ENCODE results near the gene CTNNA1. TPM values are rescaled to one million over a fixed set of nuclear protein-coding genes. Genes with fewer than 3 reads are reported as not detected.
A peak's percentile ranks its signal among the peaks of the same experiment; 100 is the strongest.
"Not testable (repeated sequence)": the region's sequence is repeated elsewhere in the genome, so short reads cannot be mapped to it uniquely, and the experiment has no call there.

CTNNA1 gene
- total and polyA plus RNA-seq, 2 donors: 170 to 331 TPM

- not testable (repeated sequence) for H3K36me3 ChIP-seq (ENCODE audit: insufficient read depth); DNase-seq (ENCODE audit: extremely low spot score); H3K4me3 ChIP-seq (ENCODE audit: low read depth, low read length); H3K27ac ChIP-seq (ENCODE audit: low read depth); H3K4me1 ChIP-seq (ENCODE audit: insufficient read depth)
- 72% methylated on average over 8 of the region's 8 CpGs for WGBS
Measured at GRCh38 chr5:138715931-138716432, 37.2 kb upstream of the CTNNA1 start.

GRCh38 chr5:138716456-138716924 lies 36.7 kb upstream of the CTNNA1 start:
- Histone ChIP-seq H3K4me3 (ENCODE audit: low read depth, low read length) (no peak overlapping the region), H3K4me1 (ENCODE audit: insufficient read depth) (no peaks in the 10 kb centered on the region), H3K27ac (ENCODE audit: low read depth) (no peak overlapping the region), H3K36me3 (ENCODE audit: insufficient read depth) (no peaks in the 10 kb centered on the region)
- DNase-seq (ENCODE audit: extremely low spot score): no peak
- WGBS: 17% methylated on average over 3 of the region's 3 CpGs

GRCh38 chr5:138717399-138717798 lies 35.8 kb upstream of the CTNNA1 start:
- H3K36me3 ChIP-seq (ENCODE audit: insufficient read depth): no peaks in the 10 kb centered on the region
- H3K27ac ChIP-seq (ENCODE audit: low read depth): no peak overlapping the region
- no peaks in the 10 kb centered on the region for H3K4me1 ChIP-seq (ENCODE audit: insufficient read depth)
- H3K4me3 ChIP-seq (ENCODE audit: low read depth, low read length): no peak overlapping the region
- no peak for DNase-seq (ENCODE audit: extremely low spot score)
- over 99% methylated on average over 3 of the region's 3 CpGs for WGBS

- WGBS: 69% methylated on average over 2 of the region's 2 CpGs
- no peak for DNase-seq (ENCODE audit: extremely low spot score)
- no peak overlapping the region for H3K4me3 ChIP-seq (ENCODE audit: low read depth, low read length)
- no peak overlapping the region for H3K27ac ChIP-seq (ENCODE audit: low read depth)
- H3K4me1 ChIP-seq (ENCODE audit: insufficient read depth): no peaks in the 10 kb centered on the region
- H3K36me3 ChIP-seq (ENCODE audit: insufficient read depth): no peaks in the 10 kb centered on the region
Measured at GRCh38 chr5:138719811-138720210, 33.4 kb upstream of the CTNNA1 start.

GRCh38 chr5:138720840-138721239 lies 32.4 kb upstream of the CTNNA1 start:
- H3K27ac ChIP-seq (ENCODE audit: low read depth): no peak overlapping the region
- no peaks in the 10 kb centered on the region for H3K4me1 ChIP-seq (ENCODE audit: insufficient read depth)
- DNase-seq (ENCODE audit: extremely low spot score): no peak
- no peak overlapping the region for H3K4me3 ChIP-seq (ENCODE audit: low read depth, low read length)
- no peaks in the 10 kb centered on the region for H3K36me3 ChIP-seq (ENCODE audit: insufficient read depth)
- WGBS: 92% methylated on average over 2 of the region's 2 CpGs

GRCh38 chr5:138721979-138722378 lies 31.2 kb upstream of the CTNNA1 start:
- no peaks in the 10 kb centered on the region for H3K4me1 ChIP-seq (ENCODE audit: insufficient read depth)
- H3K36me3 ChIP-seq (ENCODE audit: insufficient read depth): no peaks in the 10 kb centered on the region
- no peak for DNase-seq (ENCODE audit: extremely low spot score)
- H3K27ac ChIP-seq (ENCODE audit: low read depth): no peak overlapping the region
- H3K4me3 ChIP-seq (ENCODE audit: low read depth, low read length): no peak overlapping the region
- WGBS: 84% methylated on average over 5 of the region's 5 CpGs

GRCh38 chr5:138722544-138723177 lies 30.6 kb upstream of the CTNNA1 start:
- no peak for DNase-seq (ENCODE audit: extremely low spot score)
- H3K27ac ChIP-seq (ENCODE audit: low read depth): no peak overlapping the region
- H3K36me3 ChIP-seq (ENCODE audit: insufficient read depth): no peaks in the 10 kb centered on the region
- no peak overlapping the region for H3K4me3 ChIP-seq (ENCODE audit: low read depth, low read length)
- no peaks in the 10 kb centered on the region for H3K4me1 ChIP-seq (ENCODE audit: insufficient read depth)
- 86% methylated on average over 10 of the region's 10 CpGs for WGBS

- Histone ChIP-seq H3K27ac (ENCODE audit: low read depth) (no peak overlapping the region), H3K4me3 (ENCODE audit: low read depth, low read length) (no peak overlapping the region), H3K4me1 (ENCODE audit: insufficient read depth) (no peaks in the 10 kb centered on the region), H3K36me3 (ENCODE audit: insufficient read depth) (no peaks in the 10 kb centered on the region)
- no peak for DNase-seq (ENCODE audit: extremely low spot score)
- WGBS: 73% methylated on average over 5 of the region's 5 CpGs
Measured at GRCh38 chr5:138724470-138725146, 28.6 kb upstream of the CTNNA1 start.

- no peak overlapping the region for H3K4me3 ChIP-seq (ENCODE audit: low read depth, low read length)
- no peaks in the 10 kb centered on the region for H3K36me3 ChIP-seq (ENCODE audit: insufficient read depth)
- peak overlapping the region; percentile 19 for H3K27ac ChIP-seq (ENCODE audit: low read depth)
- peak; percentile 64 for DNase-seq (ENCODE audit: extremely low spot score)
- WGBS: 40% methylated on average over 12 of the region's 12 CpGs
- H3K4me1 ChIP-seq (ENCODE audit: insufficient read depth): no peaks in the 10 kb centered on the region
Measured at GRCh38 chr5:138725153-138725817, 27.9 kb upstream of the CTNNA1 start.

GRCh38 chr5:138725818-138726416 lies 27.3 kb upstream of the CTNNA1 start:
- 64% methylated on average over 6 of the region's 6 CpGs for WGBS
- DNase-seq (ENCODE audit: extremely low spot score): no peak
- Histone ChIP-seq H3K27ac (ENCODE audit: low read depth) (peak overlapping the region; percentile 19), H3K36me3 (ENCODE audit: insufficient read depth) (no peaks in the 10 kb centered on the region), H3K4me3 (ENCODE audit: low read depth, low read length) (no peak overlapping the region), H3K4me1 (ENCODE audit: insufficient read depth) (no peaks in the 10 kb centered on the region)

- 77% methylated on average over 4 of the region's 4 CpGs for WGBS
- no peak overlapping the region for H3K4me3 ChIP-seq (ENCODE audit: low read depth, low read length)
- H3K27ac ChIP-seq (ENCODE audit: low read depth): no peak overlapping the region
- DNase-seq (ENCODE audit: extremely low spot score): no peak
- no peaks in the 10 kb centered on the region for H3K36me3 ChIP-seq (ENCODE audit: insufficient read depth)
- H3K4me1 ChIP-seq (ENCODE audit: insufficient read depth): no peaks in the 10 kb centered on the region
Measured at GRCh38 chr5:138726848-138727247, 26.4 kb upstream of the CTNNA1 start.

- not testable (repeated sequence) for DNase-seq (ENCODE audit: extremely low spot score); H3K36me3 ChIP-seq (ENCODE audit: insufficient read depth); H3K4me3 ChIP-seq (ENCODE audit: low read depth, low read length); H3K27ac ChIP-seq (ENCODE audit: low read depth); H3K4me1 ChIP-seq (ENCODE audit: insufficient read depth)
- WGBS: 91% methylated on average over 12 of the region's 12 CpGs
Measured at GRCh38 chr5:138730496-138730895, 22.7 kb upstream of the CTNNA1 start.

GRCh38 chr5:138732466-138732865 lies 20.8 kb upstream of the CTNNA1 start:
- H3K4me1 ChIP-seq (ENCODE audit: insufficient read depth): no peaks in the 10 kb centered on the region
- no peak for DNase-seq (ENCODE audit: extremely low spot score)
- 73% methylated on average over 2 of the region's 2 CpGs for WGBS
- no peak overlapping the region for H3K4me3 ChIP-seq (ENCODE audit: low read depth, low read length)
- H3K36me3 ChIP-seq (ENCODE audit: insufficient read depth): no peaks in the 10 kb centered on the region
- H3K27ac ChIP-seq (ENCODE audit: low read depth): no peak overlapping the region

Data from urinary bladder (tissue), 4 donors.